Measurements from ENCODE around the gene MARCOL.
"Not testable (repeated sequence)": the region's sequence is repeated elsewhere in the genome, so short reads cannot be mapped to it uniquely, and the experiment has no call there.

The MARCOL gene

DNA sequence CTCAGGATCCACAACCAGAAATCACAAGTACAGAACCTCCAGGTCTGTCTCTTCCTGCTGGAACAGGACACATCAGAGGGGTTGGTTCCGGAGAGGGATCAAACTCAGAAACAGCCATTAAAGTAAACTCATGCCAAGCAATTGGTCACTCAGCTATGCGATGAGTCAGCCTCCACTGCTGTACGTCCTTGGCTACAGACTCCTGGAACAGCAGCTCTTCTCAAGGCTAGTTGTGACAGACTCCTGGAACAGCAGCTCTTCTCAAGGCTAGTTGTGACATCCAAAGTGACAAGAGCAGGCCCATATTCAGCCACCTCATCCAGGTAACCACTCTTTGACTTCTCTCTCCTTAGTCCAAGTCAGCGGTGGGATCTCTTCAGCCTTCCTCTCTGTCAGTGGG lies 30.2 kb downstream of the MARCOL start, which contains the start of gene SPINK13:
Gene SPINK13 (plus strand): TSS at position 229 of the 400 bp plus-strand sequence. CDS start 1,279 bp downstream, outside the sequence.
- no peak for DNase-seq

DNA sequence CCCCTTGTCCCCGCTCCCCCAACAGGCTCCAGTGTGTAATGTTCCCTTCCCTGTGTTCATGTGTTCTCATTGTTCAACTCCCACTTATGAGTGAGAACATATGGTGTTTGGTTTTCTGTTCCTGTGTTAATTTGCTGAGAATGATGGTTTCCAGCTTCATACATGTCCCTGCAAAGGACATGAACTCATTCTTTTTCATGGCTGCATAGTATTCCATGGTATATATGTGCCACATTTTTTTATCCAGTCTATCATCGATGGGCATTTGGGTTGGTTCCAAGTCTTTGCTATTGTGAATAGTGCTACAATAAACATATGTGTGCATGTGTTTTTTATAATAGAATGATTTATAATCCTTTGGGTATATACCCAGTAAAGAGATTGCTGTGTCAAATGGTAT lies 36.8 kb downstream of the MARCOL start:
- not testable (repeated sequence) for DNase-seq

DNA sequence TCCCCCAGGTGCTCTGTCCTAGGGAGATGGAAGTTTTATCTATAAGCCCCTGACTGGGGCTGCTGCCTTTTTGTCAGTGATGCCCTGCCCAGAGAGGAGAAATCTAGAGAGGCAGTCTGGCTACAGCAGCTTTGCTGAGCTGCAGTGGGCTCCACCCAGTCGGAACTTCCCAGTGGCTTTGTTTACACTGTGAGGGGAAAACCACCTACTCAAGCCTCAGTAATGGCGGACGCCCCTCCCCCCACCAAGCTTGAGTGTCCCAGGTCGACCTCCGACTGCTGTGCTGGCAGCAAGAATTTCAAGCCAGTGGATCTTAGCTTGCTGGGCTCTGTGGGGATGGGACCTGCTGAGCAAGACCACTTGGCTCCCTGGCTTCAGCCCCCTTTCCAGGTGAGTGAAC lies 42.6 kb downstream of the MARCOL start:
- DNase-seq, result not testable (repeated sequence)

DNA sequence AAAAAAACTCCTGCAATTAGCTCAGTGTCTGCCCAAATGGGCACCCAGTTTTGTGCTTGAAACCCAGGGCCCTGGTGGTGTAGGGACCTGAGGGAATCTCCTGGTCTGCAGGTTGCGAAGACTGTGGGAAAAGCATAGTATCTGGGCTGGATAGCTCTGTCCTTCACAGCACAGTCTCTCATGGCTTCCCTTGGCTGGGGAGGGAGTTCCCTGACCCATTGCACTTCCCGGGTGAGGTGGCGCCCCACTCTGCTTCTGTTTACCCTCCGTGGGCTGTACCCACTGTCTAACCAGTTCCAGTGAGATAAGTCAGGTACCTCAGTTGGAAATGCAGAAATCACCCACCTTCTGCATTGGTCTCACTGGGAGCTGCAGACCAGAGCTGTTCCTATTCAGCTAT lies 43.0 kb downstream of the MARCOL start:
- DNase-seq, result not testable (repeated sequence)

DNA sequence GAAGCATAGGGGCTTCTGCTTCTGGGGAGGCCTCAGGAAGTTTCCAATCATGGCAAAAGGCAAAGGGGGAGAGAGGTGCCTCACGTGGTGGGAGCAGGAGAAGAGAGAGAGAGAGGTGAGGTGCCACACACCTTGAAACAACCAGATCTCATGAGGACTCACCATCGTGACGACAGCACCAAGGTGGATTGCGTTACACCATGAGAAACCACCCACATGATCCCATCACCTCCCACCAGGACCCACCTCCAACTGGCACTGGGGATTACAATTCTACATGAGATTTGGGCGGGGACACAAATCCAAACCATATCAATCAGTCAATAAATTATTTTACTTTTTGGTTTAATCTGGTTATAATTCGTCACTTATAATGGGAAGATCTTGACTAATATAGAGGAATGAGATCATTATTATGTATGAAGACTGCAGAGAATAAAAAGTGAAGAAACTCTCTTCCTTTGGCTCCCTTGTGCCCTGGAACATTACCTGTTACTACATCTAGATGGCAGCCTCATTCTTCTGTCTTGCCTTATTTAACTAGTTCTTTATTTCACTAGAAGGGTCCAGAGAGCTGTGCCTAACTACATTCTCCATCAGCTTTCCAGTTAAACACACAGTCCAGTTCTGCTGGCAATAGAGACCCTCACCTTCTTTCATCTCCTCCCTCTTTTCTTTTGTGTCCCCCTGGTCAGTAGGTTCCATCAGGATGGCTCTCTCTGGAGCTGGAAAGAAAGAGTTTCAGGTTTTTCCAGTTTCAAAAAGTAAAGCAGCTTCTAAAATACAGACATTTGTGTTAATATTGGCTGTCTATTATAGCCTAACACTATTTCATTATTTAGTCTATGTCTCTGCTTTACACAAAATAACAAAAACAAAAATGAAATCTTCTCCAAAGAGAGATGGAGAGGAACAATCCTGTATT lies 52.2 kb downstream of the MARCOL start:
- no peak for DNase-seq
